ENCODE measurements around the gene BHLHA9.
"Not testable (repeated sequence)": the region's sequence is repeated elsewhere in the genome, so short reads cannot be mapped to it uniquely, and the experiment has no call there.

The BHLHA9 gene

GRCh38 chr17:1270210-1271029 is at the start of gene BHLHA9:
BHLHA9 (plus strand) TSS chr17:1270444; CDS start chr17:1270564, 120 bp downstream.
- no peak for DNase-seq

GRCh38 chr17:1221209-1221608 is 49.0 kb upstream of the BHLHA9 start:
- no peak for DNase-seq

GRCh38 chr17:1222321-1222720 is 47.9 kb upstream of the BHLHA9 start:
- no peak for DNase-seq

GRCh38 chr17:1223662-1224061 is 46.6 kb upstream of the BHLHA9 start:
- no peak for DNase-seq

GRCh38 chr17:1224330-1224729 is 45.9 kb upstream of the BHLHA9 start:
- no peak for DNase-seq

GRCh38 chr17:1226308-1226707 is 43.9 kb upstream of the BHLHA9 start:
- DNase-seq, result no peak

- DNase-seq, result no peak
These were observed 42.9 kb upstream of the BHLHA9 start for GRCh38 chr17:1227365-1227764.

- DNase-seq, result no peak
These were observed 42.1 kb upstream of the BHLHA9 start for GRCh38 chr17:1227917-1228780.

- DNase-seq, result no peak
These were observed 41.4 kb upstream of the BHLHA9 start for GRCh38 chr17:1228781-1229348.

- no peak for DNase-seq
These were observed 40.8 kb upstream of the BHLHA9 start for GRCh38 chr17:1229349-1229899.

- no peak for DNase-seq
These were observed 40.2 kb upstream of the BHLHA9 start for GRCh38 chr17:1229900-1230501.

GRCh38 chr17:1231456-1231855 is 38.8 kb upstream of the BHLHA9 start:
- no peak for DNase-seq

GRCh38 chr17:1232331-1232730 is 37.9 kb upstream of the BHLHA9 start:
- DNase-seq, result no peak

GRCh38 chr17:1232786-1233185 is 37.5 kb upstream of the BHLHA9 start:
- DNase-seq, result no peak

GRCh38 chr17:1234455-1234854 is 35.8 kb upstream of the BHLHA9 start:
- no peak for DNase-seq

- no peak for DNase-seq
These were observed 32.8 kb upstream of the BHLHA9 start for GRCh38 chr17:1237471-1237870.

- no peak for DNase-seq
These were observed 31.0 kb upstream of the BHLHA9 start for GRCh38 chr17:1239210-1239609.

GRCh38 chr17:1240426-1240825 is 29.8 kb upstream of the BHLHA9 start:
- DNase-seq, result not testable (repeated sequence)

- no peak for DNase-seq
These were observed 28.3 kb upstream of the BHLHA9 start for GRCh38 chr17:1241929-1242328.

GRCh38 chr17:1244606-1245012 is 25.6 kb upstream of the BHLHA9 start:
- no peak for DNase-seq

- no peak for DNase-seq
These were observed 18.2 kb upstream of the BHLHA9 start for GRCh38 chr17:1251866-1252608.

GRCh38 chr17:1255041-1255440 is 15.2 kb upstream of the BHLHA9 start:
- no peak for DNase-seq
